Measurements from ENCODE around the gene SLC15A4.
"Not testable (repeated sequence)": the region's sequence is repeated elsewhere in the genome, so short reads cannot be mapped to it uniquely, and the experiment has no call there.

SLC15A4 gene

GRCh38 chr12:128852885-128853599 lies 29.3 kb upstream of the SLC15A4 start, which contains the start of gene GLT1D1:
GLT1D1 (plus strand) TSS chr12:128853478; CDS start chr12:128853582, 104 bp downstream.
- TF ChIP-seq CTCF (IDR thresholded peaks at IDR 0.05; ENCODE audit: insufficient read depth, low read length, missing control alignments), result no peak
- H3K4me3 ChIP-seq (ENCODE audit: low read depth, low read length), result no peak within 1 kb of the TSS
- ChIA-PET CTCF (no interaction called here), POLR2A (no interaction called here)
- DNase-seq (ENCODE audit: low read depth, low spot score), result no peak

DNA sequence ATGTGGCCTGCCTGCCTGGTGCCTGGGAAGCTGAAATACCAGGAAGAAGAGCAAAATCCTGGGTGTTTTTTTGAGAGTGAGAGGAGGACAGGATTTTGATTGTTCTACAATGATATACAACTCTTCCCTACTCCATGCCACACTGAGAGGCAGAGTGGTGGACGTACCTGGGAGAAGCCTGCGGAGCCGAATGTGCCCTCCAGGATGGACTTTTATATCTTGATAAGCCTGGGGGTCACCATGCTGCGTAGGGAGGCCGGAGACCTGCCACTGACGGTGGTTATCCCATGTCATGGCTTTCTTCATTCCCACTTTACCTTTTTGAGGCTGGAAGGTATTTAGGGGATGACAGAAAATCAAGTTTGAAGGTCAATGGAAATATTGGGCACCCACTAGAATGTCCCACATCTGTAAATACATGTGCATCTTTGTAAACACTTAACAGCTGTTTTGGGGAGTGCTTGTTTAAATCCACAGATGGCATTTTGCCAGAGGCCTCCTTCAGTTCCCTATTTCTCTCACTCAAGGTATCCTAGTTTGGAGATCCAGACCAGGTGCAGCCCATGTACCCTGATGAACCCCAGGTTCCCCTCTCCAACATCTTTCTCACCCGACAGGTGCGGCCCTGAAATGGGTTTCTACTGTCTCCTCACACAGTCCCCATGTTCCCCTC lies 28.4 kb upstream of the SLC15A4 start:
- DNase-seq (ENCODE audit: low read depth, low spot score), result no peak
- CTCF ChIA-PET, result no interaction called here
- TF ChIP-seq CTCF (IDR thresholded peaks at IDR 0.05; ENCODE audit: insufficient read depth, low read length, missing control alignments), result no peak
- no peak overlapping the region for H3K4me3 ChIP-seq (ENCODE audit: low read depth, low read length)
- POLR2A ChIA-PET, result no interaction called here

DNA sequence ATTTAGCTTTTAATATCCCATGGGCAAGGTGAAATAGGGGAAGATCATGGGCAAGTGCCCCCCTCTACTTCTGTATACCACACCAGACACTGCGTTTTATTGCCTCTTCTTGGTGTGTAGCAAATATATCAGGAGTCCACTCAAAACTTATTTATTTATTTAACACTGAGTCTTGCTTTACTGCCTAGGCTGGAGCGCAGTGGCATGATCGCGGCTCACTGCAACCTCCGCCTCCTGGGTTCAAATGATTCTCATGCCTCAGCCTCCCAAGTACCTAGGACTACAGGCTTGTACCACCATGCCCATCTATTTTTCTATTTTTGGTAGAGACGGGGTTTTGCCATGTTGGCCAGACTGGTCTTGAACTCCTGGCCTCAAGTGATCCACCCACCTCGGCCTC lies 27.7 kb upstream of the SLC15A4 start:
- H3K4me3 ChIP-seq (ENCODE audit: low read depth, low read length); CTCF ChIA-PET; POLR2A ChIA-PET; DNase-seq (ENCODE audit: low read depth, low spot score): not testable (repeated sequence)

DNA sequence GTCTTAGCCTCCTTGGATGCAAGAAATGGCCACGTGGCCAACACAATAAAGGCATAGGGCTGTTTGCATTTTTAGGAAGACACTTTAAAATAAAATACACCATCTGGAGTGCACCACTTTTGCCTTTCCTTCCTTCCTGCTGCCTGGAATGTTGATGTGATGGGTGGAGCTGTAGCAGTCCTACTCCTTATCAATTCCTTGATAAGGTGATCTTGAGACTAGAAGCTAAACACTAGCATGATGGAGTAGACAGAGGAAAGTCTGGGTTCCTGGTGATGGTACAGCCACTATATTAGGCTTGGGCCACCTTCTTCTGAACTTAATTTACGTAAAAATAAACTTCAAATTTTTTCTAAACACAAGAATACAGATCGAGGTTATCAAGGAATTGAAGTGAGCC lies 26.6 kb upstream of the SLC15A4 start:
- CTCF ChIA-PET, result no interaction called here
- no peak for TF ChIP-seq CTCF (IDR thresholded peaks at IDR 0.05; ENCODE audit: insufficient read depth, low read length, missing control alignments)
- no peak for DNase-seq (ENCODE audit: low read depth, low spot score)
- no peak overlapping the region for H3K4me3 ChIP-seq (ENCODE audit: low read depth, low read length)
- POLR2A ChIA-PET, result interaction anchor here (0.8 kb wide), 1 partner anchor 26 kb away, joined by 4 read pairs; no protein-coding TSS in a partner anchor

- DNase-seq (ENCODE audit: low read depth, low spot score); CTCF ChIA-PET; POLR2A ChIA-PET; H3K4me3 ChIP-seq (ENCODE audit: low read depth, low read length): not testable (repeated sequence)
Observed at GRCh38 chr12:128849806-128850205, 26.0 kb upstream of the SLC15A4 start.

DNA sequence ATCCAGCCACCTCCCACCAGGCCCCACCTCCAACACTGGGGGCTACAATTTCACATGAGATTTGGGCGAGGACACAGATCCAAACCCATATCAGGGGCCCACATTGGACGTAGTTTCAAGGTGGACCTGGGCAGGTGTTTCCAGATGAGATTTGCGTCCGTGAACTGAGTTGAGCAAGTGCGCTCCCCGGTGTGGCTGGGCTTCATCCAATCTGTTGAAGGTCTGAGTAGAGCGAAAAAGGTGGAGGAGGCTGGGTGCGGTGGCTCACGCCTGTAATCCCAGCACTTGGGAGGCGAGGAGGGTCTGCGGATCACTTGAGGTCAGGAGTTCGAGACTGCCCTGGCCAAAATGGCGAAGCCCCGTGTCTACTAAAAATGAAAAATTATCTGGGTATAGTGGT lies 24.6 kb upstream of the SLC15A4 start:
- no peak for DNase-seq (ENCODE audit: low read depth, low spot score)
- no peak overlapping the region for H3K4me3 ChIP-seq (ENCODE audit: low read depth, low read length)
- POLR2A ChIA-PET, result no interaction called here
- TF ChIP-seq CTCF (IDR thresholded peaks at IDR 0.05; ENCODE audit: insufficient read depth, low read length, missing control alignments), result no peak
- CTCF ChIA-PET, result no interaction called here

DNA sequence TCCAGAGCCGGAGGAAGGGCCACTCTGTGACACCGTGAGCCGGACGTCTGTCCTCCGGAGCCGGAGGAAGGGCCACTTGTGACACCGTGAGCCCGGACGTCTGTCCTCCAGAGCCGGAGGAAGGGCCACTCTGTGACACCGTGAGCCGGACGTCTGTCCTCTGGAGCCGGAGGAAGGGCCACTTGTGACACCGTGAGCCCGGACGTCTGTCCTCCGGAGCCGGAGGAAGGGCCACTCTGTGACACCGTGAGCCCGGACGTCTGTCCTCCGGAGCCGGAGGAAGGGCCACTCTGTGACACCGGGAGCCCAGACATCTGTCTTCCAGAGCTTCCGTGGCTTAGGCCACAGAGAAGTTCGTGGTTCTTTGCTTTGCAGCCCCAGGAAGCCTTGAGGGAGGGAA lies 22.9 kb upstream of the SLC15A4 start:
- DNase-seq (ENCODE audit: low read depth, low spot score); H3K4me3 ChIP-seq (ENCODE audit: low read depth, low read length); CTCF ChIA-PET; POLR2A ChIA-PET: not testable (repeated sequence)

GRCh38 chr12:128844031-128844635 lies 20.4 kb upstream of the SLC15A4 start:
- no peak overlapping the region for H3K4me3 ChIP-seq (ENCODE audit: low read depth, low read length)
- CTCF ChIA-PET, result no interaction called here
- POLR2A ChIA-PET, result no interaction called here
- DNase-seq (ENCODE audit: low read depth, low spot score), result no peak
- TF ChIP-seq CTCF (IDR thresholded peaks at IDR 0.05; ENCODE audit: insufficient read depth, low read length, missing control alignments), result no peak
